K562 (cell line): ENCODE measurements around the gene GDPD2. TPM values are rescaled to one million over a fixed set of nuclear protein-coding genes. Genes with fewer than 3 reads are reported as not detected.

Experiments used
- CBX1 ChIP-seq: sonication (generic); IDR thresholded peaks from 2 replicates; pipeline ENCODE4 v1.6.1; 2016; ENCODE audit warnings: antibody characterized with exemption, low read depth, mild to moderate bottlenecking
- CHCHD3 ChIP-seq: fragments of 250-450 bp; sonication (Bioruptor Pico); IDR thresholded peaks from 2 replicates; pipeline ENCODE4 v2.1.2; 2022; ENCODE audit warnings: mild to moderate bottlenecking
- COPS2 ChIP-seq: fragments of 450-650 bp; conservative IDR thresholded peaks from 2 replicates; pipeline ENCODE4 v1.6.1; 2016; ENCODE audit warnings: mild to moderate bottlenecking, moderate library complexity
- CREB3 ChIP-seq: fragments of 450-650 bp; conservative IDR thresholded peaks from 2 replicates; pipeline ENCODE4 v1.6.1; 2016; ENCODE audit warnings: missing genetic modification characterization, low read depth, mild to moderate bottlenecking, missing compliant biosample characterization, moderate library complexity
- ELF4 ChIP-seq: fragments of 450-650 bp; formaldehyde crosslinking; IDR thresholded peaks from 2 replicates; pipeline ENCODE4 v1.4.0; 2022; ENCODE audit warnings: missing genetic modification characterization
- GABPB2 ChIP-seq: fragments of 250-450 bp; sonication (Bioruptor Pico); conservative IDR thresholded peaks from 2 replicates; pipeline ENCODE4 v1.5.1; 2021; ENCODE audit warnings: mild to moderate bottlenecking
- GATAD2B ChIP-seq: fragments of 450-650 bp; IDR thresholded peaks from 2 replicates; pipeline ENCODE4 v1.6.1; 2017; ENCODE audit warnings: mild to moderate bottlenecking, borderline replicate concordance
- HNRNPH1 ChIP-seq: fragments of 200-400 bp; formaldehyde crosslinking; optimal IDR thresholded peaks from 2 replicates; pipeline ENCODE3; 2017; ENCODE audit warnings: low read depth, mild to moderate bottlenecking, low read length, moderate library complexity
- MGA ChIP-seq: fragments of 450-650 bp; IDR thresholded peaks from 2 replicates; pipeline ENCODE4 v1.6.1; 2016; ENCODE audit warnings: mild to moderate bottlenecking, moderate library complexity
- NEUROD1 ChIP-seq: fragments of 150-350 bp; IDR thresholded peaks from 2 replicates; pipeline ENCODE4 v1.6.1; 2014; ENCODE audit warnings: borderline replicate concordance, low read length, low read depth; ENCODE audit not compliant: partially characterized antibody
- POLR2A ChIP-seq: fragments of 450-650 bp; conservative IDR thresholded peaks from 2 replicates; pipeline ENCODE4 v1.6.1; 2016
- PPARD ChIP-seq: fragments of 250-450 bp; sonication (Bioruptor Pico); IDR thresholded peaks from 2 replicates; pipeline ENCODE4 v1.8.0; 2022; ENCODE audit warnings: inconsistent platforms, mild to moderate bottlenecking, moderate library complexity
- RBFOX2 ChIP-seq: fragments of 200-400 bp; formaldehyde crosslinking; IDR thresholded peaks from 2 replicates; pipeline ENCODE4 v1.6.1; 2017; ENCODE audit warnings: low read depth, mild to moderate bottlenecking, low read length, moderate library complexity
- RBM22 ChIP-seq: fragments of 200-400 bp; formaldehyde crosslinking; IDR thresholded peaks from 2 replicates; pipeline ENCODE4 v1.6.1; 2018; ENCODE audit warnings: low read length, low read depth; ENCODE audit not compliant: poor library complexity, severe bottlenecking
- SIX5 ChIP-seq, 2 experiments: IDR thresholded peaks; 2 replicates each; pipeline ENCODE4 v1.6.1; 2011; ENCODE audit warnings: low read length in 2 of 2, borderline replicate concordance in 1 of 2, low read depth in 1 of 2, mild to moderate bottlenecking in 1 of 2, moderate library complexity in 1 of 2; ENCODE audit not compliant: insufficient read depth in 1 of 2
- ZNF79 ChIP-seq: fragments of 250-450 bp; sonication (Bioruptor Pico); IDR thresholded peaks from 2 replicates; pipeline ENCODE4 v1.4.0; 2020; ENCODE audit warnings: low read depth, mild to moderate bottlenecking, moderate library complexity
- polyA plus RNA-seq, 8 experiments: library from polyadenylated mRNA; depleted of rRNA in 4 of 8; stranded (reverse) in 5 of 8; unstranded in 3 of 8; fragments of >200 nt; fragmentation: Nextera tagmentation in 2 of 8; fragmentation: Illumina TruSeq in 1 of 8; extraction: Ambion mirVana in 2 of 8; extraction: Trizol in 1 of 8; gene quantifications; 2 replicates each; pipeline versions ENCODE4 v1.2.1 to v1.2.3, GENCODE V29; 2011 to 2014; ENCODE audit warnings: inconsistent platforms in 1 of 8, missing spikeins in 1 of 8
- total RNA-seq, 7 experiments: library from RNA; depleted of rRNA in 6 of 7; stranded (reverse); fragments of >200 nt in 6 of 7; fragmentation: Illumina TruSeq in 2 of 7; extraction: Trizol in 2 of 7; gene quantifications; 2 replicates each; pipeline versions ENCODE4 v1.2.1 to v1.2.3, GENCODE V29; 2011 to 2021; ENCODE audit warnings: low replicate concordance in 1 of 7

GDPD2 gene
- total and polyA plus RNA-seq, 9 of the 15 experiments (the other 6 are each of a cell fraction or from before 2014, with no cell fraction given), result not detected

GRCh38 chrX:70454441-70455365 lies 31.6 kb downstream of the GDPD2 start (continued):
- TF ChIP-seq MGA (no peak), RBFOX2 (peak; percentile 73), GABPB2 (CRISPR knock-in tag) (no peak), HNRNPH1 (no peak), CREB3 (tag) (no peak), NEUROD1 (no peak), ZNF79 (CRISPR knock-in tag) (no peak), CHCHD3 (CRISPR knock-in tag) (no peak), GATAD2B (no peak), ELF4 (CRISPR knock-in tag) (no peak), CBX1 (no peak), COPS2 (no peak), SIX5 (IDR thresholded peaks at IDR 0.05; ENCODE audit: borderline replicate concordance in 1 of 2, insufficient read depth in 1 of 2, low read depth in 1 of 2, low read length in 2 of 2) (no peak), POLR2A (peak; percentile 41; the same call in 1 of the 2 replicates), PPARD (CRISPR knock-in tag) (no peak), RBM22 (no peak)
